PC-9 (cell line): ENCODE data around the gene SLC8A1. TPM values are rescaled to one million over a fixed set of nuclear protein-coding genes. Genes with fewer than 3 reads are reported as not detected.

ENCODE experiments used
- BruUV-seq: library from RNA; stranded (reverse); fragments of 400-500 nt; replicated peaks from 2 replicates; lab custom pipeline; 2021; lab: Mats Ljungman, UMichigan
- CTCF ChIA-PET: fragments of 300-600 bp; sonication (Branson Sonifier 250); formaldehyde crosslinking; loops from one replicate; lab custom pipeline; 2022; ENCODE audit warnings: antibody characterized with exemption; lab: Charles Lee
- POLR2A ChIA-PET: fragments of 300-600 bp; sonication (Branson Sonifier 250); formaldehyde crosslinking; loops from one replicate; lab custom pipeline; 2022; ENCODE audit warnings: antibody characterized with exemption; ENCODE audit not compliant: unreplicated experiment; lab: Charles Lee
- DNase-seq, 2 experiments: peaks; one replicate each; pipeline versions ENCODE4 v3.0.0 to v3.0.0-alpha.2; 2015 to 2022; ENCODE audit warnings: mixed read lengths in 1 of 2
- H2AFZ ChIP-seq: fragments of 200-600 bp; sonication (generic); 2 replicates; pipeline ENCODE4 v1.8.1; 2017; ENCODE audit warnings: antibody characterized with exemption
- H3F3A ChIP-seq: fragments of 200-600 bp; sonication (generic); 2 replicates; pipeline ENCODE4 v1.8.1; 2017; ENCODE audit warnings: antibody characterized with exemption, mild to moderate bottlenecking, low read depth; ENCODE audit not compliant: insufficient read depth
- H3K27ac ChIP-seq: fragments of 200-600 bp; sonication (generic); 2 replicates; pipeline ENCODE4 v1.6.1; 2016; ENCODE audit warnings: mixed run types
- H3K27me3 ChIP-seq: fragments of 200-600 bp; sonication (generic); 2 replicates; pipeline ENCODE4 v1.6.1; 2016; ENCODE audit warnings: low read depth, mixed run types; ENCODE audit not compliant: insufficient read depth
- H3K36me3 ChIP-seq: fragments of 200-600 bp; sonication (generic); 2 replicates; pipeline ENCODE4 v1.6.1; 2016; ENCODE audit warnings: low read depth, mixed run types
- H3K4me1 ChIP-seq: fragments of 200-600 bp; sonication (generic); replicated peaks from 2 replicates; pipeline ENCODE4 v1.6.1; 2016; ENCODE audit warnings: mixed run types; ENCODE audit not compliant: insufficient read depth
- H3K4me2 ChIP-seq: fragments of 200-600 bp; sonication (generic); 2 replicates; pipeline ENCODE4 v1.6.1; 2017; ENCODE audit warnings: mixed run types
- H3K4me3 ChIP-seq: fragments of 200-600 bp; sonication (generic); 2 replicates; pipeline ENCODE4 v1.6.1; 2016; ENCODE audit warnings: mixed run types
- H3K79me2 ChIP-seq: fragments of 200-600 bp; sonication (generic); 2 replicates; pipeline ENCODE4 v1.6.1; 2017; ENCODE audit warnings: low read depth, mixed run types
- H3K9me2 ChIP-seq: fragments of 200-600 bp; sonication (generic); 2 replicates; pipeline ENCODE4 v1.8.1; 2017; ENCODE audit warnings: mild to moderate bottlenecking; ENCODE audit not compliant: insufficient read depth
- H3K9me3 ChIP-seq: fragments of 200-600 bp; sonication (generic); 2 replicates; pipeline ENCODE4 v1.8.1; 2016; ENCODE audit warnings: low read depth; ENCODE audit not compliant: insufficient read depth
- H4K20me1 ChIP-seq: fragments of 200-600 bp; sonication (generic); 2 replicates; pipeline ENCODE4 v1.8.1; 2017; ENCODE audit not compliant: insufficient read depth
- CTCF ChIP-seq: fragments of 200-600 bp; sonication (generic); conservative IDR thresholded peaks from 2 replicates; pipeline ENCODE4 v1.6.1; 2017; ENCODE audit warnings: mixed run types, antibody characterized with exemption, mild to moderate bottlenecking, moderate library complexity
- EZH2 ChIP-seq: fragments of 200-600 bp; sonication (generic); IDR thresholded peaks from 2 replicates; pipeline ENCODE4 v1.8.0; 2017; ENCODE audit warnings: antibody characterized with exemption, low read depth
- intact Hi-C: fragments of 100-400 bp; cut with micrococcal nuclease; formaldehyde crosslinking; loops from one replicate; pipeline ENCODE4 v1.10.0; 2022; ENCODE audit not compliant: unreplicated experiment
- total RNA-seq: library from RNA; stranded (reverse); gene quantifications from 2 replicates; pipeline ENCODE4 v1.2.3, GENCODE V29; 2021

The SLC8A1 gene
- total RNA-seq, 1 experiment from 2014 or later: 13.5 TPM

- H3K9me3 ChIP-seq: no peaks in the 10 kb centered on the region
- no peaks in the 10 kb centered on the region for H3F3A ChIP-seq
- no peaks in the 10 kb centered on the region for H3K4me1 ChIP-seq
- H4K20me1 ChIP-seq: no peaks in the 10 kb centered on the region
- H3K9me2 ChIP-seq: no peaks in the 10 kb centered on the region
- no peak overlapping the region for H3K4me2 ChIP-seq
- ChIA-PET CTCF (no interaction called here), POLR2A (no interaction called here)
- no peaks in the 10 kb centered on the region for H3K36me3 ChIP-seq
- TF ChIP-seq CTCF: no peak
- TF ChIP-seq EZH2: no peak
- no TSS peak for BruUV-seq
- no peaks in the 10 kb centered on the region for H3K27me3 ChIP-seq
- intact Hi-C loops: loop anchor here (5.0 kb wide), 2 partner anchors 118 to 168 kb away; partner anchors contain the start of gene SLC8A1
- no peak overlapping the region for H3K27ac ChIP-seq
- no peak overlapping the region for H2AFZ ChIP-seq
- H3K4me3 ChIP-seq: no peak overlapping the region
- DNase-seq: no peak
- H3K79me2 ChIP-seq: no peaks in the 10 kb centered on the region
Measured at GRCh38 chr2:40284797-40285196, 167.1 kb downstream of the SLC8A1 start.

- BruUV-seq: no TSS peak
- Histone ChIP-seq H2AFZ (no peak overlapping the region), H3K27me3 (no peaks in the 10 kb centered on the region), H3K9me2 (no peaks in the 10 kb centered on the region), H3F3A (no peaks in the 10 kb centered on the region), H3K4me3 (no peak overlapping the region), H3K79me2 (no peaks in the 10 kb centered on the region), H3K9me3 (no peaks in the 10 kb centered on the region), H3K27ac (no peak overlapping the region), H3K36me3 (no peaks in the 10 kb centered on the region), H4K20me1 (no peaks in the 10 kb centered on the region), H3K4me2 (no peak overlapping the region), H3K4me1 (no peaks in the 10 kb centered on the region)
- POLR2A ChIA-PET: no interaction called here
- CTCF ChIA-PET: no interaction called here
- DNase-seq: no peak
- intact Hi-C loops: loop anchor here (5.0 kb wide), 1 partner anchor 119 kb away; no protein-coding TSS in a partner anchor
- TF ChIP-seq CTCF (no peak), EZH2 (no peak)
Measured at GRCh38 chr2:40283111-40283909, 168.6 kb downstream of the SLC8A1 start.

- Histone ChIP-seq H3K9me2 (no peaks in the 10 kb centered on the region), H3F3A (no peaks in the 10 kb centered on the region), H3K4me1 (no peaks in the 10 kb centered on the region), H3K36me3 (no peaks in the 10 kb centered on the region), H3K4me2 (no peak overlapping the region), H3K79me2 (no peaks in the 10 kb centered on the region), H3K4me3 (no peak overlapping the region), H3K27ac (no peak overlapping the region), H3K27me3 (no peaks in the 10 kb centered on the region), H2AFZ (no peak overlapping the region), H4K20me1 (no peaks in the 10 kb centered on the region), H3K9me3 (no peaks in the 10 kb centered on the region)
- DNase-seq: no peak
- no TSS peak for BruUV-seq
- CTCF ChIA-PET: no interaction called here
- POLR2A ChIA-PET: no interaction called here
- no peak for TF ChIP-seq EZH2
- TF ChIP-seq CTCF: no peak
- intact Hi-C loops: loop anchor here (5.0 kb wide), 1 partner anchor 120 kb away; no protein-coding TSS in a partner anchor
Measured at GRCh38 chr2:40282428-40282827, 169.5 kb downstream of the SLC8A1 start.
